Measurements from ENCODE around the gene FGF1. TPM values are rescaled to one million over a fixed set of nuclear protein-coding genes. Genes with fewer than 3 reads are reported as not detected.
A peak's percentile ranks its signal among the peaks of the same experiment; 100 is the strongest.

Gene FGF1
- total and polyA plus RNA-seq, 2 donors (not counting 3 experiments of a cell fraction or from before 2014, with no cell fraction given), result not detected

DNA sequence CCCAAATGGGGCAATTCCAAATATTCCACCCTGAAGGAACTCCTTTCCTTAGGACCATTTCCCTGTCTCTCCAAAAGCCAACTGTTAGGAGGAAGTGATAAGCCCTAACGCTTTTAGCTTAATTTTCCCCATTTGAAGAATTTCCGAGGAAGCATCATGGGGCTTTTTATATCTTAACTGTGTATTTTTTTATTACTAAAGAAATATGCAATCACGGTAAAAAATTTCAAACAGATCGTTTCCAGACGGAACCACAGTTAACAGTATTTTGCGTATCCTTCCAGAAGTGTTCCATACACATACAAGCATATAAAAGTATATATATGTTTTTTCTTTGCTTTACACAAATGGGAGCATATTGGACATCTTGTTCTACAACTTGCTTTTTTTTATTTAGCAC, 133.8 kb downstream of the FGF1 start:
- no peak for DNase-seq (ENCODE audit: low read depth, low spot score)
- H3K4me1 ChIP-seq (ENCODE audit: control insufficient read depth, extremely low read depth, insufficient read depth, low read length), result peaks cover 18% of the 10 kb centered on the region
- intact Hi-C loops (cut with micrococcal nuclease) (loop anchor here (5.0 kb wide), 1 partner anchor 550 kb away; no protein-coding TSS in a partner anchor), dilution Hi-C loops (cut with MboI; ENCODE audit: extremely low pct_ligation_motif_present, low sequenced_read_pairs) (no loop called here)
- no peak for FAIRE-seq
- no peaks in the 10 kb centered on the region for H3K9me1 ChIP-seq (replicated peaks; ENCODE audit: control insufficient read depth, extremely low read depth, insufficient read depth, low read length)
- no peak overlapping the region for H3K9ac ChIP-seq (replicated peaks; ENCODE audit: extremely low read depth, insufficient read depth, low read length)
- H3K36me3 ChIP-seq (ENCODE audit: control insufficient read depth in 2 of 2, extremely low read depth in 1 of 2, insufficient read depth in 2 of 2, low read length in 2 of 2), result no peaks in the 10 kb centered on the region
- no TSS peak for BruUV-seq (replicated peaks)
- TF ChIP-seq, protein P1, sequence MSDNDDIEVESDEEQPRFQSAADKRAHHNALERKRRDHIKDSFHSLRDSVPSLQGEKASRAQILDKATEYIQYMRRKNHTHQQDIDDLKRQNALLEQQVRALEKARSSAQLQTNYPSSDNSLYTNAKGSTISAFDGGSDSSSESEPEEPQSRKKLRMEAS (IDR thresholded peaks at IDR 0.05; ENCODE audit: insufficient read depth, insufficient read length), result no peak
- TF ChIP-seq JUN (IDR thresholded peaks at IDR 0.05; ENCODE audit: borderline replicate concordance, insufficient read depth, insufficient read length, low read depth) (no peak), POLR2A (IDR thresholded peaks at IDR 0.05; ENCODE audit: low read depth, low read length) (no peak)
- peak overlapping the region; percentile 41 for H2AFZ ChIP-seq (ENCODE audit: low read depth, low read length)
- no peaks in the 10 kb centered on the region for H3K9me3 ChIP-seq (replicated peaks; ENCODE audit: control insufficient read depth, insufficient read depth, low read length)
- peak overlapping the region; percentile 58 for H3K4me2 ChIP-seq (ENCODE audit: insufficient read depth, low read length)
- no peak overlapping the region for H3K4me3 ChIP-seq (replicated peaks in 1 of 3; ENCODE audit: insufficient read depth in 1 of 3, low read depth in 1 of 3, low read length in 3 of 3)
- POLR2A ChIA-PET, result no interaction called here
- H4K20me1 ChIP-seq (replicated peaks; ENCODE audit: control insufficient read depth, extremely low read depth, insufficient read depth, low read length), result no peaks in the 10 kb centered on the region
- CTCF ChIA-PET, result interaction anchor here (0.6 to 12.7 kb wide), 7 partner anchors 9 to 400 kb away, joined by 3 to 128 read pairs (median 3); partner anchors contain the start of gene SPRY4
- no peak overlapping the region for H3K27ac ChIP-seq (ENCODE audit: insufficient read depth, low read depth, low read length)
- H3K79me2 ChIP-seq (ENCODE audit: control insufficient read depth, insufficient read depth, low read length), result no peaks in the 10 kb centered on the region
- no peaks in the 10 kb centered on the region for H3K27me3 ChIP-seq (ENCODE audit: control insufficient read depth in 2 of 2, insufficient read depth in 2 of 2, low read length in 2 of 2)

GRCh38 chr5:142551338-142552067, 134.4 kb downstream of the FGF1 start:
- FAIRE-seq (peak; percentile 96), DNase-seq (ENCODE audit: low read depth, low spot score) (no peak)
- no TSS peak for BruUV-seq (replicated peaks)
- Histone ChIP-seq H3K27ac (ENCODE audit: insufficient read depth, low read depth, low read length) (no peak overlapping the region), H3K4me2 (ENCODE audit: insufficient read depth, low read length) (peak overlapping the region; percentile 58), H3K4me1 (ENCODE audit: control insufficient read depth, extremely low read depth, insufficient read depth, low read length) (peaks cover 18% of the 10 kb centered on the region), H3K36me3 (ENCODE audit: control insufficient read depth in 2 of 2, extremely low read depth in 1 of 2, insufficient read depth in 2 of 2, low read length in 2 of 2) (no peaks in the 10 kb centered on the region), H3K79me2 (ENCODE audit: control insufficient read depth, insufficient read depth, low read length) (no peaks in the 10 kb centered on the region), H3K9me3 (replicated peaks; ENCODE audit: control insufficient read depth, insufficient read depth, low read length) (no peaks in the 10 kb centered on the region), H3K9ac (replicated peaks; ENCODE audit: extremely low read depth, insufficient read depth, low read length) (no peak overlapping the region), H3K27me3 (ENCODE audit: control insufficient read depth in 2 of 2, insufficient read depth in 2 of 2, low read length in 2 of 2) (no peaks in the 10 kb centered on the region), H3K4me3 (replicated peaks in 1 of 3; ENCODE audit: insufficient read depth in 1 of 3, low read depth in 1 of 3, low read length in 3 of 3) (peak overlapping the region in 1 of 3 experiments; percentile 5), H3K9me1 (replicated peaks; ENCODE audit: control insufficient read depth, extremely low read depth, insufficient read depth, low read length) (no peaks in the 10 kb centered on the region), H4K20me1 (replicated peaks; ENCODE audit: control insufficient read depth, extremely low read depth, insufficient read depth, low read length) (no peaks in the 10 kb centered on the region), H2AFZ (ENCODE audit: low read depth, low read length) (peak overlapping the region; percentile 41)
- ChIA-PET POLR2A (interaction anchor here (0.5 kb wide), 1 partner anchor 556 kb away, joined by 5 read pairs; no protein-coding TSS in a partner anchor), CTCF (interaction anchor here (0.6 to 12.7 kb wide), 8 partner anchors 8 to 400 kb away, joined by 3 to 128 read pairs (median 4); partner anchors contain the start of gene SPRY4)
- TF ChIP-seq CTCF (IDR thresholded peaks at IDR 0.05; ENCODE audit: extremely low read depth in 1 of 2, insufficient read depth in 1 of 2, low read depth in 1 of 2, low read length in 2 of 2) (no peak), FOS (IDR thresholded peaks at IDR 0.05; ENCODE audit: borderline replicate concordance, insufficient read depth, low read length) (no peak), EZH2 (IDR thresholded peaks at IDR 0.05; ENCODE audit: borderline replicate concordance, low read depth, low read length, severe bottlenecking) (no peak), JUN (IDR thresholded peaks at IDR 0.05; ENCODE audit: borderline replicate concordance, insufficient read depth, insufficient read length, low read depth) (no peak)
- dilution Hi-C loops (cut with MboI; ENCODE audit: extremely low pct_ligation_motif_present, low sequenced_read_pairs) (no loop called here), intact Hi-C loops (cut with micrococcal nuclease) (loop anchor here (5.0 kb wide), 1 partner anchor 549 kb away; no protein-coding TSS in a partner anchor)

Data from endothelial cell of umbilical vein (primary cell).